ENCODE results near the gene TRIM42. TPM values are rescaled to one million over a fixed set of nuclear protein-coding genes. Genes with fewer than 3 reads are reported as not detected.

The TRIM42 gene
- total RNA-seq, 1 donor from 2014 or later = not detected

GRCh38 chr3:140719841-140720614, 42.2 kb downstream of the TRIM42 start:
- Histone ChIP-seq H3K27me3 (ENCODE audit: insufficient read depth, low read length) (no peaks in the 10 kb centered on the region), H3K4me1 (ENCODE audit: insufficient read depth, low read length) (no peaks in the 10 kb centered on the region), H2AFZ (ENCODE audit: low read depth, low read length) (no peak overlapping the region), H3K4me2 (ENCODE audit: low read length) (no peak overlapping the region), H3K9ac (ENCODE audit: low read length) (no peak overlapping the region), H3K79me2 (ENCODE audit: insufficient read depth, low read length) (no peaks in the 10 kb centered on the region), H3K27ac (ENCODE audit: low read depth, low read length) (no peak overlapping the region), H3K9me3 (ENCODE audit: insufficient read depth, low read depth, low read length) (no peaks in the 10 kb centered on the region), H3K36me3 (ENCODE audit: insufficient read depth, low read length) (no peaks in the 10 kb centered on the region), H3K4me3 (ENCODE audit: insufficient read depth, low read depth, low read length) (no peak overlapping the region), H4K20me1 (ENCODE audit: insufficient read depth, low read length) (no peaks in the 10 kb centered on the region)
- DNase-seq (ENCODE audit: low read depth) (no peak), FAIRE-seq (no peak)
- H3K36me3 Mint-ChIP-seq (ENCODE audit: low read depth, unreplicated experiment) = no peaks in the 10 kb centered on the region
- peaks cover 2% of the 10 kb centered on the region for H3K9me3 Mint-ChIP-seq (ENCODE audit: unreplicated experiment)
- H3K27me3 Mint-ChIP-seq (ENCODE audit: low read depth, unreplicated experiment) = peaks cover 3% of the 10 kb centered on the region
- H3K4me3 Mint-ChIP-seq (ENCODE audit: unreplicated experiment) = no peak overlapping the region
- H3K27ac Mint-ChIP-seq (ENCODE audit: unreplicated experiment) = no peak overlapping the region
- TF ChIP-seq EZH2 (IDR thresholded peaks at IDR 0.05; ENCODE audit: insufficient read depth, low read length) = no peak
- TF ChIP-seq CTCF (IDR thresholded peaks at IDR 0.05; ENCODE audit: insufficient read depth, low read depth, low read length) = no peak
- H3K4me1 Mint-ChIP-seq (ENCODE audit: low read depth, unreplicated experiment) = no peaks in the 10 kb centered on the region

GRCh38 chr3:140723576-140723975, 45.7 kb downstream of the TRIM42 start:
- H3K27ac Mint-ChIP-seq (ENCODE audit: unreplicated experiment) = no peak overlapping the region
- H3K4me3 Mint-ChIP-seq (ENCODE audit: unreplicated experiment) = no peak overlapping the region
- H3K36me3 Mint-ChIP-seq (ENCODE audit: low read depth, unreplicated experiment) = no peaks in the 10 kb centered on the region
- Histone ChIP-seq H3K27me3 (ENCODE audit: insufficient read depth, low read length) (no peaks in the 10 kb centered on the region), H3K79me2 (ENCODE audit: insufficient read depth, low read length) (no peaks in the 10 kb centered on the region), H3K4me3 (ENCODE audit: insufficient read depth, low read depth, low read length) (no peak overlapping the region), H3K9me3 (ENCODE audit: insufficient read depth, low read depth, low read length) (no peaks in the 10 kb centered on the region), H2AFZ (ENCODE audit: low read depth, low read length) (no peak overlapping the region), H3K4me2 (ENCODE audit: low read length) (no peak overlapping the region), H3K27ac (ENCODE audit: low read depth, low read length) (no peak overlapping the region), H4K20me1 (ENCODE audit: insufficient read depth, low read length) (no peaks in the 10 kb centered on the region), H3K4me1 (ENCODE audit: insufficient read depth, low read length) (no peaks in the 10 kb centered on the region), H3K9ac (ENCODE audit: low read length) (no peak overlapping the region), H3K36me3 (ENCODE audit: insufficient read depth, low read length) (no peaks in the 10 kb centered on the region)
- TF ChIP-seq EZH2 (IDR thresholded peaks at IDR 0.05; ENCODE audit: insufficient read depth, low read length) = no peak
- no peak for TF ChIP-seq CTCF (IDR thresholded peaks at IDR 0.05; ENCODE audit: insufficient read depth, low read depth, low read length)
- peaks cover 2% of the 10 kb centered on the region for H3K9me3 Mint-ChIP-seq (ENCODE audit: unreplicated experiment)
- H3K27me3 Mint-ChIP-seq (ENCODE audit: low read depth, unreplicated experiment) = peaks cover 3% of the 10 kb centered on the region
- peaks cover 15% of the 10 kb centered on the region for H3K4me1 Mint-ChIP-seq (ENCODE audit: low read depth, unreplicated experiment)
- DNase-seq (ENCODE audit: low read depth) (no peak), FAIRE-seq (no peak)
